GM23338 (cell line): ENCODE data around the gene SPECC1L. TPM values are rescaled to one million over a fixed set of nuclear protein-coding genes. Genes with fewer than 3 reads are reported as not detected.

Experiments
- ATAC-seq: fragments of 200-7000 bp; cut with Tn5 transposase; 3 replicates; pipeline ENCODE4 v1.9.1; 2020
- DNase-seq: peaks from one replicate; pipeline ENCODE4 v3.0.0-alpha.2; 2015; ENCODE audit warnings: low spot score
- H2AFZ ChIP-seq: fragments of 200-600 bp; sonication (generic); 2 replicates; pipeline ENCODE4 v1.8.0; 2016; ENCODE audit warnings: antibody characterized with exemption, mild to moderate bottlenecking, moderate library complexity
- H3F3A ChIP-seq: fragments of 200-600 bp; sonication (generic); replicated peaks from 2 replicates; pipeline ENCODE4 v1.8.0; 2017; ENCODE audit warnings: antibody characterized with exemption, mixed run types, low read depth
- H3K27ac ChIP-seq: fragments of 200-600 bp; sonication (generic); 2 replicates; pipeline ENCODE4 v1.6.1; 2016; ENCODE audit warnings: low read depth
- H3K27me3 ChIP-seq: fragments of 200-600 bp; sonication (generic); 2 replicates; pipeline ENCODE4 v1.8.0; 2016; ENCODE audit warnings: mild to moderate bottlenecking, mixed run types, moderate library complexity; ENCODE audit not compliant: insufficient read depth
- H3K36me3 ChIP-seq: fragments of 200-600 bp; sonication (generic); 2 replicates; pipeline ENCODE4 v1.8.0; 2016; ENCODE audit warnings: mild to moderate bottlenecking; ENCODE audit not compliant: insufficient read depth
- H3K4me1 ChIP-seq: fragments of 200-600 bp; sonication (generic); 2 replicates; pipeline ENCODE4 v1.8.0; 2016; ENCODE audit warnings: mild to moderate bottlenecking, moderate library complexity; ENCODE audit not compliant: insufficient read depth
- H3K4me2 ChIP-seq: fragments of 200-600 bp; sonication (generic); 2 replicates; pipeline ENCODE4 v1.7.1; 2017; ENCODE audit warnings: mixed run types
- H3K4me3 ChIP-seq: fragments of 200-600 bp; sonication (generic); 2 replicates; pipeline ENCODE4 v1.6.1; 2016; ENCODE audit warnings: mixed run types
- H3K79me2 ChIP-seq: fragments of 200-600 bp; sonication (generic); replicated peaks from 2 replicates; pipeline ENCODE4 v1.8.0; 2017; ENCODE audit warnings: mild to moderate bottlenecking; ENCODE audit not compliant: insufficient read depth
- H3K9me2 ChIP-seq: fragments of 200-600 bp; sonication (generic); 2 replicates; pipeline ENCODE4 v1.8.0; 2017; ENCODE audit not compliant: insufficient read depth
- H4K20me1 ChIP-seq: fragments of 200-600 bp; sonication (generic); replicated peaks from 2 replicates; pipeline ENCODE4 v1.8.0; 2017; ENCODE audit warnings: mild to moderate bottlenecking; ENCODE audit not compliant: insufficient read depth
- H3K27ac Mint-ChIP-seq: 2 replicates; pipeline ENCODE4 v1.8.0; 2020; ENCODE audit warnings: inconsistent platforms, mild to moderate bottlenecking, moderate library complexity, mixed read lengths
- H3K27me3 Mint-ChIP-seq: 3 replicates; pipeline ENCODE4 v1.8.0; 2022; ENCODE audit warnings: low read depth, mild to moderate bottlenecking, moderate library complexity, mixed read lengths, inconsistent platforms; ENCODE audit not compliant: insufficient read depth, poor library complexity
- H3K36me3 Mint-ChIP-seq: 3 replicates; pipeline ENCODE4 v1.8.0; 2021; ENCODE audit warnings: low read depth, mild to moderate bottlenecking, inconsistent platforms, moderate library complexity, mixed read lengths
- H3K4me1 Mint-ChIP-seq: 3 replicates; pipeline ENCODE4 v1.8.0; 2020; ENCODE audit warnings: mild to moderate bottlenecking, inconsistent platforms, mixed read lengths
- H3K4me3 Mint-ChIP-seq: 3 replicates; pipeline ENCODE4 v1.8.0; 2021; ENCODE audit warnings: moderate library complexity, mild to moderate bottlenecking, inconsistent platforms, mixed read lengths
- H3K9me3 Mint-ChIP-seq: 3 replicates; pipeline ENCODE4 v1.8.0; 2020; ENCODE audit warnings: moderate library complexity, mild to moderate bottlenecking, inconsistent platforms, mixed read lengths
- CREB1 ChIP-seq: fragments of 250-450 bp; sonication (Bioruptor Pico); IDR thresholded peaks from 2 replicates; pipeline ENCODE4 v1.5.0; 2020; ENCODE audit warnings: low read depth, mild to moderate bottlenecking, moderate library complexity
- EZH2phosphoT487 ChIP-seq: fragments of 200-600 bp; sonication (generic); IDR thresholded peaks from one replicate; pipeline ENCODE4 v1.8.1; 2018; ENCODE audit warnings: antibody characterized with exemption; ENCODE audit not compliant: unreplicated experiment
- JUNB ChIP-seq: IDR thresholded peaks from one replicate; pipeline ENCODE4 v1.6.1; 2016; ENCODE audit warnings: antibody characterized with exemption; ENCODE audit not compliant: unreplicated experiment
- NANOG ChIP-seq: IDR thresholded peaks from 2 replicates; pipeline ENCODE4 v1.6.1; 2016; ENCODE audit warnings: antibody characterized with exemption, borderline replicate concordance
- STAT1 ChIP-seq: IDR thresholded peaks from one replicate; pipeline ENCODE4 v1.6.1; 2016; ENCODE audit warnings: antibody characterized with exemption; ENCODE audit not compliant: unreplicated experiment
- ZNF114 ChIP-seq: fragments of 250-450 bp; sonication (Bioruptor Pico); IDR thresholded peaks from 2 replicates; pipeline ENCODE4 v1.5.0; 2020; ENCODE audit warnings: mild to moderate bottlenecking, moderate library complexity
- polyA plus RNA-seq: library from polyadenylated mRNA; unstranded; fragments of >200 nt; fragmentation: Nextera tagmentation; extraction: Ambion mirVana; gene quantifications from 2 replicates; pipeline ENCODE4 v1.2.1, GENCODE V29; 2016
- total RNA-seq: library from RNA; depleted of rRNA; stranded (reverse); fragments of >200 nt; shearing (Covaris generic); gene quantifications from 2 replicates; pipeline ENCODE4 v1.2.3, GENCODE V29; 2014
- TF ChIP-seq, protein P1 (sequence below), 2 experiments: fragments of 200-600 bp in 1 of 2; sonication (generic) in 1 of 2; conservative IDR thresholded peaks; 2 replicates each; pipeline versions ENCODE4 v1.5.1 to v1.6.1; 2016 to 2017; ENCODE audit warnings: antibody characterized with exemption in 2 of 2, low read depth in 2 of 2, mild to moderate bottlenecking in 2 of 2, moderate library complexity in 1 of 2
- TF ChIP-seq, protein P2 (sequence below): fragments of 250-450 bp; sonication (Bioruptor Pico); IDR thresholded peaks from 2 replicates; pipeline ENCODE4 v1.5.0; 2020; ENCODE audit warnings: mild to moderate bottlenecking, moderate library complexity

The SPECC1L gene
- total and polyA plus RNA-seq, 2 experiments from 2014 or later: 24.3 to 44.7 TPM

DNA sequence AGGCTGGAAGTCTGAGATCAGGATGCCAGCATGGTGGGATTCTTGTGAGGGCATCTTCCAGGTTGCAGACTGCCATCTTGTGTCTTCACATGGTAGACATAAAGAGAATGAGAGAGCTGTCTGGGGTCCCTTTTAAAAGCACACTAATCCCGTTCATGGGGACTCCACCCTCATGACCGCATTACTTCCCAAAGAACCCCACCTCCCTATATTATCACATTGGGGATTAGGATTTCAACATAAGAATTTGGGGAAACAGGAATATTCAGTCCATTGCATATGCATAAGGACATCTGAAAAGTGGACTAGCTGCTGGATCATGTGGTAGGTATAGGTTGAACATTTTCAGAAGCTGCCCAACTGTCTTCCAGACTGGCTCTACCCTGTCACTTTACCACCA is 123.6 kb downstream of the SPECC1L start:
- Histone ChIP-seq H3K79me2 (no peaks in the 10 kb centered on the region), H3K27me3 (no peaks in the 10 kb centered on the region), H4K20me1 (peaks cover 6% of the 10 kb centered on the region), H3K36me3 (no peaks in the 10 kb centered on the region), H3K27ac (no peak overlapping the region), H3K4me3 (no peak overlapping the region), H3F3A (no peaks in the 10 kb centered on the region), H3K4me2 (no peak overlapping the region), H2AFZ (no peak overlapping the region), H3K9me2 (no peaks in the 10 kb centered on the region), H3K4me1 (no peaks in the 10 kb centered on the region; the same call in 1 of the 2 replicates)
- no peak for ATAC-seq
- H3K4me3 Mint-ChIP-seq: no peak overlapping the region
- H3K36me3 Mint-ChIP-seq: peaks cover 20% of the 10 kb centered on the region
- H3K9me3 Mint-ChIP-seq: no peaks in the 10 kb centered on the region
- H3K4me1 Mint-ChIP-seq: no peaks in the 10 kb centered on the region
- no peak for DNase-seq
- TF ChIP-seq, protein P1, sequence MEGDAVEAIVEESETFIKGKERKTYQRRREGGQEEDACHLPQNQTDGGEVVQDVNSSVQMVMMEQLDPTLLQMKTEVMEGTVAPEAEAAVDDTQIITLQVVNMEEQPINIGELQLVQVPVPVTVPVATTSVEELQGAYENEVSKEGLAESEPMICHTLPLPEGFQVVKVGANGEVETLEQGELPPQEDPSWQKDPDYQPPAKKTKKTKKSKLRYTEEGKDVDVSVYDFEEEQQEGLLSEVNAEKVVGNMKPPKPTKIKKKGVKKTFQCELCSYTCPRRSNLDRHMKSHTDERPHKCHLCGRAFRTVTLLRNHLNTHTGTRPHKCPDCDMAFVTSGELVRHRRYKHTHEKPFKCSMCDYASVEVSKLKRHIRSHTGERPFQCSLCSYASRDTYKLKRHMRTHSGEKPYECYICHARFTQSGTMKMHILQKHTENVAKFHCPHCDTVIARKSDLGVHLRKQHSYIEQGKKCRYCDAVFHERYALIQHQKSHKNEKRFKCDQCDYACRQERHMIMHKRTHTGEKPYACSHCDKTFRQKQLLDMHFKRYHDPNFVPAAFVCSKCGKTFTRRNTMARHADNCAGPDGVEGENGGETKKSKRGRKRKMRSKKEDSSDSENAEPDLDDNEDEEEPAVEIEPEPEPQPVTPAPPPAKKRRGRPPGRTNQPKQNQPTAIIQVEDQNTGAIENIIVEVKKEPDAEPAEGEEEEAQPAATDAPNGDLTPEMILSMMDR (conservative IDR thresholded peaks at IDR 0.05; ENCODE audit: low read depth in 2 of 2): 0 out of 4 replicates have a peak, but pooled peaks of 1 of the 2 experiments have one; percentile 2
- TF ChIP-seq STAT1: no peak
- peaks cover 1% of the 10 kb centered on the region for H3K27me3 Mint-ChIP-seq
- H3K27ac Mint-ChIP-seq: no peak overlapping the region

DNA sequence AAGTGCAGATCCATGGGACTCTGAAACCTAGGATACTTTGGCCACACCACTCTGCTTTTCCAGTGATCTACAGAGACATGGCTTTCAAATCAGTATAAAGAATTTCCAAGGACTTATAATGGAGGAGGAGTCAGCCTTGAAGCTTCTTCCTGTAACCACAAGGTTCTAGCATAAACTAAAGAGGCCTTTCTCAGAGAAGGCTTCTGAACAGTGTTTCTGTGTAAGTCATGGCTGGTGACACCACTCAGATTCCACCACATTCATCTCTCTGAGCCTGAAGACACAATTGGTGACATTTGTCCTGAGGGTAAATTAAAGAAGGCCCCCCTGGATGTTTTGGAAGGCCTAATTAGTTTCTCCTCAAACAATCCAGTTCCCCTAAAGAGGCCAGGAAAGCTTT is 127.8 kb downstream of the SPECC1L start:
- Mint-ChIP-seq H3K4me3 (no peak overlapping the region), H3K9me3 (no peaks in the 10 kb centered on the region), H3K27ac (no peak overlapping the region), H3K4me1 (no peaks in the 10 kb centered on the region), H3K27me3 (peaks cover 3% of the 10 kb centered on the region), H3K36me3 (peaks cover 20% of the 10 kb centered on the region)
- no peaks in the 10 kb centered on the region for H3K27me3 ChIP-seq
- H3K4me2 ChIP-seq: no peak overlapping the region
- DNase-seq (no peak), ATAC-seq (no peak)
- no peaks in the 10 kb centered on the region; the same call in 1 of the 2 replicates for H3K79me2 ChIP-seq
- no peaks in the 10 kb centered on the region for H3F3A ChIP-seq
- H3K4me3 ChIP-seq: no peak overlapping the region
- peaks cover 3% of the 10 kb centered on the region for H4K20me1 ChIP-seq
- H3K4me1 ChIP-seq: no peaks in the 10 kb centered on the region
- H3K9me2 ChIP-seq: no peaks in the 10 kb centered on the region
- no peaks in the 10 kb centered on the region for H3K36me3 ChIP-seq
- no peak overlapping the region for H2AFZ ChIP-seq
- 0 out of 2 replicates have a peak overlapping the region, but pooled peaks have one; percentile 32 for H3K27ac ChIP-seq
- TF ChIP-seq CREB1 (no peak), NANOG (no peak), EZH2phosphoT487 (no peak), JUNB (no peak), ZNF114 (CRISPR knock-in tag) (no peak)
- TF ChIP-seq, protein P2, sequence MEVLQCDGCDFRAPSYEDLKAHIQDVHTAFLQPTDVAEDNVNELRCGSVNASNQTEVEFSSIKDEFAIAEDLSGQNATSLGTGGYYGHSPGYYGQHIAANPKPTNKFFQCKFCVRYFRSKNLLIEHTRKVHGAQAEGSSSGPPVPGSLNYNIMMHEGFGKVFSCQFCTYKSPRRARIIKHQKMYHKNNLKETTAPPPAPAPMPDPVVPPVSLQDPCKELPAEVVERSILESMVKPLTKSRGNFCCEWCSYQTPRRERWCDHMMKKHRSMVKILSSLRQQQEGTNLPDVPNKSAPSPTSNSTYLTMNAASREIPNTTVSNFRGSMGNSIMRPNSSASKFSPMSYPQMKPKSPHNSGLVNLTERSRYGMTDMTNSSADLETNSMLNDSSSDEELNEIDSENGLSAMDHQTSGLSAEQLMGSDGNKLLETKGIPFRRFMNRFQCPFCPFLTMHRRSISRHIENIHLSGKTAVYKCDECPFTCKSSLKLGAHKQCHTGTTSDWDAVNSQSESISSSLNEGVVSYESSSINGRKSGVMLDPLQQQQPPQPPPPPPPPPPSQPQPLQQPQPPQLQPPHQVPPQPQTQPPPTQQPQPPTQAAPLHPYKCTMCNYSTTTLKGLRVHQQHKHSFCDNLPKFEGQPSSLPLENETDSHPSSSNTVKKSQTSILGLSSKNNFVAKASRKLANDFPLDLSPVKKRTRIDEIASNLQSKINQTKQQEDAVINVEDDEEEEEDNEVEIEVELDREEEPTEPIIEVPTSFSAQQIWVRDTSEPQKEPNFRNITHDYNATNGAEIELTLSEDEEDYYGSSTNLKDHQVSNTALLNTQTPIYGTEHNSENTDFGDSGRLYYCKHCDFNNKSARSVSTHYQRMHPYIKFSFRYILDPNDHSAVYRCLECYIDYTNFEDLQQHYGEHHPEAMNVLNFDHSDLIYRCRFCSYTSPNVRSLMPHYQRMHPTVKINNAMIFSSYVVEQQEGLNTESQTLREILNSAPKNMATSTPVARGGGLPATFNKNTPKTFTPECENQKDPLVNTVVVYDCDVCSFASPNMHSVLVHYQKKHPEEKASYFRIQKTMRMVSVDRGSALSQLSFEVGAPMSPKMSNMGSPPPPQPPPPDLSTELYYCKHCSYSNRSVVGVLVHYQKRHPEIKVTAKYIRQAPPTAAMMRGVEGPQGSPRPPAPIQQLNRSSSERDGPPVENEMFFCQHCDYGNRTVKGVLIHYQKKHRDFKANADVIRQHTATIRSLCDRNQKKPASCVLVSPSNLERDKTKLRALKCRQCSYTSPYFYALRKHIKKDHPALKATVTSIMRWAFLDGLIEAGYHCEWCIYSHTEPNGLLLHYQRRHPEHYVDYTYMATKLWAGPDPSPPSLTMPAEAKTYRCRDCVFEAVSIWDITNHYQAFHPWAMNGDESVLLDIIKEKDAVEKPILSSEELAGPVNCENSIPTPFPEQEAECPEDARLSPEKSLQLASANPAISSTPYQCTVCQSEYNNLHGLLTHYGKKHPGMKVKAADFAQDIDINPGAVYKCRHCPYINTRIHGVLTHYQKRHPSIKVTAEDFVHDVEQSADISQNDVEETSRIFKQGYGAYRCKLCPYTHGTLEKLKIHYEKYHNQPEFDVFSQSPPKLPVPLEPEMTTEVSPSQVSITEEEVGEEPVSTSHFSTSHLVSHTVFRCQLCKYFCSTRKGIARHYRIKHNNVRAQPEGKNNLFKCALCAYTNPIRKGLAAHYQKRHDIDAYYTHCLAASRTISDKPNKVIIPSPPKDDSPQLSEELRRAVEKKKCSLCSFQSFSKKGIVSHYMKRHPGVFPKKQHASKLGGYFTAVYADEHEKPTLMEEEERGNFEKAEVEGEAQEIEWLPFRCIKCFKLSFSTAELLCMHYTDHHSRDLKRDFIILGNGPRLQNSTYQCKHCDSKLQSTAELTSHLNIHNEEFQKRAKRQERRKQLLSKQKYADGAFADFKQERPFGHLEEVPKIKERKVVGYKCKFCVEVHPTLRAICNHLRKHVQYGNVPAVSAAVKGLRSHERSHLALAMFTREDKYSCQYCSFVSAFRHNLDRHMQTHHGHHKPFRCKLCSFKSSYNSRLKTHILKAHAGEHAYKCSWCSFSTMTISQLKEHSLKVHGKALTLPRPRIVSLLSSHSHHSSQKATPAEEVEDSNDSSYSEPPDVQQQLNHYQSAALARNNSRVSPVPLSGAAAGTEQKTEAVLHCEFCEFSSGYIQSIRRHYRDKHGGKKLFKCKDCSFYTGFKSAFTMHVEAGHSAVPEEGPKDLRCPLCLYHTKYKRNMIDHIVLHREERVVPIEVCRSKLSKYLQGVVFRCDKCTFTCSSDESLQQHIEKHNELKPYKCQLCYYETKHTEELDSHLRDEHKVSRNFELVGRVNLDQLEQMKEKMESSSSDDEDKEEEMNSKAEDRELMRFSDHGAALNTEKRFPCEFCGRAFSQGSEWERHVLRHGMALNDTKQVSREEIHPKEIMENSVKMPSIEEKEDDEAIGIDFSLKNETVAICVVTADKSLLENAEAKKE: no peak
- TF ChIP-seq, protein P1 (conservative IDR thresholded peaks at IDR 0.05; ENCODE audit: low read depth in 2 of 2): no peak
